ENCODE data around the gene SLC5A1. TPM values are rescaled to one million over a fixed set of nuclear protein-coding genes. Genes with fewer than 3 reads are reported as not detected.
"Not testable (repeated sequence)": the region's sequence is repeated elsewhere in the genome, so short reads cannot be mapped to it uniquely, and the experiment has no call there.

Gene SLC5A1
- total and polyA plus RNA-seq, 2 of the 8 experiments (the other 6 are each of a cell fraction or from before 2014, with no cell fraction given): 0.06 TPM; not detected in 1

DNA sequence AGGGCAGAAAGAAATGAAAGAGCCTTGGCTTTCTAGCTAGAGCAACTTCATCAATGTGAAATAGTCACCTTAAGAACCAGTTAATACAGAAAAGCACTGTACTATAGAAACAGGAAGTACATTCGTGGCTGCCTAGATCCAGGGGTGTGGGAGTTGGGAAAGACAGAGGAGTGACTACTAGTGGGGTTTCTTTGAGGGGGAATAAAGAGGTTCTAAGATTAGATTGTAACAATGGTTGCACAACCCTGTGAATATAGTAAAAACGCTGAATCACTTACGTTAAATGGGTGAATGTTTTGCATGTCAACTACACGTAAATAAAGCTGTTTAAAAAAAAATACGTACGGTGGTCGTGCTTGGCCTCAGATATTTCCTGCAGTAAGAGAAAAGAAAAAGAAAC is 107.6 kb downstream of the SLC5A1 start:
- H3K56ac ChIP-seq (replicated peaks; ENCODE audit: insufficient read length, low read depth, low read length); H4K8ac ChIP-seq (ENCODE audit: extremely low read depth, insufficient read depth, low read length); H2BK12ac ChIP-seq (ENCODE audit: low read depth, low read length); FAIRE-seq; CTCF ChIA-PET (ENCODE audit: partially characterized antibody); H3K4me1 ChIP-seq (replicated peaks in 1 of 4; ENCODE audit: control insufficient read depth in 3 of 4, insufficient read depth in 4 of 4, low read length in 3 of 4); H3K79me1 ChIP-seq (ENCODE audit: low read depth, low read length); H4K91ac ChIP-seq (replicated peaks; ENCODE audit: insufficient read length, low read length); H3K4me2 ChIP-seq (ENCODE audit: insufficient read depth in 1 of 2, low read depth in 2 of 2, low read length in 2 of 2); H2BK5ac ChIP-seq (ENCODE audit: low read depth, low read length); H3K4me3 ChIP-seq (ENCODE audit: extremely low read depth in 1 of 4, insufficient read depth in 2 of 4, low read depth in 3 of 4, low read length in 4 of 4); H3K18ac ChIP-seq (ENCODE audit: extremely low read depth, low read length); H3K27me3 ChIP-seq (replicated peaks in 1 of 4; ENCODE audit: control insufficient read depth in 3 of 4, extremely low read depth in 1 of 4, insufficient read depth in 3 of 4, low read length in 3 of 4); H4K20me1 ChIP-seq (replicated peaks in 1 of 2; ENCODE audit: control insufficient read depth in 1 of 2, insufficient read depth in 2 of 2, low read length in 2 of 2); H3K9ac ChIP-seq (replicated peaks in 1 of 4; ENCODE audit: extremely low read depth in 1 of 4, low read depth in 3 of 4, low read length in 3 of 4); H2AK5ac ChIP-seq (ENCODE audit: low read depth, low read length); H3K23me2 ChIP-seq (ENCODE audit: low read depth, low read length); H2BK15ac ChIP-seq (ENCODE audit: low read length); DNase-seq (ENCODE audit: low read depth in 1 of 2, low spot score in 2 of 2); H2BK120ac ChIP-seq (replicated peaks; ENCODE audit: low read depth, low read length); H3K9me3 ChIP-seq (ENCODE audit: insufficient read depth in 2 of 2, low read depth in 1 of 2, low read length in 1 of 2); H3K79me2 ChIP-seq (ENCODE audit: control insufficient read depth in 1 of 2, insufficient read depth in 2 of 2, low read length in 2 of 2); H2AFZ ChIP-seq (ENCODE audit: low read length); H3K14ac ChIP-seq (ENCODE audit: insufficient read length); H2BK20ac ChIP-seq (ENCODE audit: low read length); POLR2A ChIA-PET (ENCODE audit: partially characterized antibody); H3K4ac ChIP-seq (replicated peaks; ENCODE audit: insufficient read length, low read depth, low read length); H3K23ac ChIP-seq (ENCODE audit: insufficient read length); H3K27ac ChIP-seq (ENCODE audit: low read depth, low read length); H4K5ac ChIP-seq (ENCODE audit: insufficient read length, low read depth, low read length); H3K36me3 ChIP-seq (ENCODE audit: control insufficient read depth in 2 of 4, insufficient read depth in 4 of 4, low read length in 3 of 4): not testable (repeated sequence)
- WGBS, 2 experiments (ENCODE audit: extremely low coverage in 1 of 2, insufficient coverage in 1 of 2, insufficient read length in 1 of 2, insufficient replicate concordance in 2 of 2, low coverage in 1 of 2, low lambda C conversion rate in 2 of 2, missing lambda C conversion rate in 1 of 2): 78% methylated on average over 7 of the region's 7 CpGs; no CpG with 5 or more reads in 1 of the 2 experiments

DNA sequence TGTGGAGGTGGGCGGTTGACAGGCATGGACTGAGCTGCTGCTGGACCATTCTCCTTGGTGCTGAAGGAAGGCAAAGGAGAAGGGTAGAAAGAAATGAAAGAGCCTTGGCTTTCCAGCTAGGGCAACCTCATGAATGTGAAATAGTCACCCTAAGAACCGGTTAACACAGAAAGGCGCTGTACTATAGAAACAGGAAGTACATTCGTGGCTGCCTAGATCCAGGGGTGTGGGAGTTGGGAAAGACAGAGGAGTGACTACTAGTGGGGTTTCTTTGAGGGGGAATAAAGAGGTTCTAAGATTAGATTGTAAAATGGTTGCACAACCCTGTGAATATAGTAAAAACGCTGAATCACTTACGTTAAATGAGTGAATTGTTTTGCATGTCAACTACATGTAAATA is 108.6 kb downstream of the SLC5A1 start:
- DNase-seq (ENCODE audit: low read depth in 1 of 2, low spot score in 2 of 2); H4K20me1 ChIP-seq (replicated peaks in 1 of 2; ENCODE audit: control insufficient read depth in 1 of 2, insufficient read depth in 2 of 2, low read length in 2 of 2); H3K4me3 ChIP-seq (ENCODE audit: extremely low read depth in 1 of 4, insufficient read depth in 2 of 4, low read depth in 3 of 4, low read length in 4 of 4); H3K4me1 ChIP-seq (replicated peaks in 1 of 4; ENCODE audit: control insufficient read depth in 3 of 4, insufficient read depth in 4 of 4, low read length in 3 of 4); H3K18ac ChIP-seq (ENCODE audit: extremely low read depth, low read length); POLR2A ChIA-PET (ENCODE audit: partially characterized antibody); H3K23me2 ChIP-seq (ENCODE audit: low read depth, low read length); H3K23ac ChIP-seq (ENCODE audit: insufficient read length); H3K9me3 ChIP-seq (ENCODE audit: insufficient read depth in 2 of 2, low read depth in 1 of 2, low read length in 1 of 2); H3K4ac ChIP-seq (replicated peaks; ENCODE audit: insufficient read length, low read depth, low read length); H2AK5ac ChIP-seq (ENCODE audit: low read depth, low read length); H3K36me3 ChIP-seq (ENCODE audit: control insufficient read depth in 2 of 4, insufficient read depth in 4 of 4, low read length in 3 of 4); H3K27ac ChIP-seq (ENCODE audit: low read depth, low read length); H3K4me2 ChIP-seq (ENCODE audit: insufficient read depth in 1 of 2, low read depth in 2 of 2, low read length in 2 of 2); H2AFZ ChIP-seq (ENCODE audit: low read length); FAIRE-seq; H2BK20ac ChIP-seq (ENCODE audit: low read length); H3K14ac ChIP-seq (ENCODE audit: insufficient read length); H2BK120ac ChIP-seq (replicated peaks; ENCODE audit: low read depth, low read length); H2BK5ac ChIP-seq (ENCODE audit: low read depth, low read length); H4K8ac ChIP-seq (ENCODE audit: extremely low read depth, insufficient read depth, low read length); H3K79me2 ChIP-seq (ENCODE audit: control insufficient read depth in 1 of 2, insufficient read depth in 2 of 2, low read length in 2 of 2); H2BK12ac ChIP-seq (ENCODE audit: low read depth, low read length); H4K91ac ChIP-seq (replicated peaks; ENCODE audit: insufficient read length, low read length); H3K79me1 ChIP-seq (ENCODE audit: low read depth, low read length); H2BK15ac ChIP-seq (ENCODE audit: low read length); H4K5ac ChIP-seq (ENCODE audit: insufficient read length, low read depth, low read length); H3K27me3 ChIP-seq (replicated peaks in 1 of 4; ENCODE audit: control insufficient read depth in 3 of 4, extremely low read depth in 1 of 4, insufficient read depth in 3 of 4, low read length in 3 of 4); H3K56ac ChIP-seq (replicated peaks; ENCODE audit: insufficient read length, low read depth, low read length); CTCF ChIA-PET (ENCODE audit: partially characterized antibody); H3K9ac ChIP-seq (replicated peaks in 1 of 4; ENCODE audit: extremely low read depth in 1 of 4, low read depth in 3 of 4, low read length in 3 of 4): not testable (repeated sequence)
- WGBS, 2 experiments (ENCODE audit: extremely low coverage in 1 of 2, insufficient coverage in 1 of 2, insufficient read length in 1 of 2, insufficient replicate concordance in 2 of 2, low coverage in 1 of 2, low lambda C conversion rate in 2 of 2, missing lambda C conversion rate in 1 of 2): 87% methylated on average over 6 of the region's 6 CpGs; no CpG with 5 or more reads in 1 of the 2 experiments

All from H1 (cell line).